Measurements from ENCODE around the gene ATAD3A. TPM values are rescaled to one million over a fixed set of nuclear protein-coding genes. Genes with fewer than 3 reads are reported as not detected.
"Not testable (repeated sequence)": the region's sequence is repeated elsewhere in the genome, so short reads cannot be mapped to it uniquely, and the experiment has no call there.

The ATAD3A gene
- total RNA-seq, 1 donor from 2014 or later, result 31.7 TPM

- not testable (repeated sequence) for H3K27ac Mint-ChIP-seq (ENCODE audit: unreplicated experiment); H3K27me3 Mint-ChIP-seq (ENCODE audit: unreplicated experiment); DNase-seq (ENCODE audit: extremely low spot score, unreplicated experiment); H3K36me3 Mint-ChIP-seq (ENCODE audit: unreplicated experiment); H3K4me3 Mint-ChIP-seq (ENCODE audit: unreplicated experiment); H3K9me3 Mint-ChIP-seq (ENCODE audit: unreplicated experiment); H3K4me1 Mint-ChIP-seq (ENCODE audit: unreplicated experiment)
Measured at GRCh38 chr1:1516923-1517322, 5.0 kb downstream of the ATAD3A start.

DNA sequence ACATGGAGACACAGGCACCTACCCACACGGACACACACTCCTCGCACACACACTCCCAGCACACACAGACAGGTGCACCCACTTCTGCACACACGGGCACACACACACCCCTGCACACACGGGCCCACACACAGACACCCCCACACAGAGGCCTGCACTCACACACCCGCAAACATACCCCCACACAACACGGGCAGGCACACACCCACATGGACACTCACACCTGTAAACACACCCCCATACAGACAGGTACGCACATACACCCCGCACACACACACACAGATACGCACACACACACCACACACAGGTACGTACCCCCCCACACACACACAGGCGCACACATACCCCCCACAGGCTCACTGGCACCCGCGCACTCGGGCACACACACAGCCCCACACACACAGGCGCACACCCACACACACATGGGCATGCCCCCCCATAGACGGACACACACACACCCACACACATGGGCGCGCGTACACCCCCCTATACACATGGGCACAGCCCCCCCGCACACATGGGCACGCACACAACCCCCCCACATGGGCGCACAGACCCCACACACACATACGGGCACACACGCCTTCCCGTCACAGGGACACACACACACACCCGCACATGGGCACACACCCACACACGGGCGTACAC is 6.1 kb downstream of the ATAD3A start:
- Mint-ChIP-seq H3K4me3 (ENCODE audit: unreplicated experiment) (no peak overlapping the region), H3K27me3 (ENCODE audit: unreplicated experiment) (no peaks in the 10 kb centered on the region), H3K36me3 (ENCODE audit: unreplicated experiment) (peaks cover 6% of the 10 kb centered on the region), H3K4me1 (ENCODE audit: unreplicated experiment) (peaks cover 5% of the 10 kb centered on the region), H3K9me3 (ENCODE audit: unreplicated experiment) (no peaks in the 10 kb centered on the region), H3K27ac (ENCODE audit: unreplicated experiment) (no peak overlapping the region)
- TF ChIP-seq CTCF (IDR thresholded peaks at IDR 0.05), result no peak
- no peak for DNase-seq (ENCODE audit: extremely low spot score, unreplicated experiment)

- H3K36me3 Mint-ChIP-seq (ENCODE audit: unreplicated experiment); H3K4me1 Mint-ChIP-seq (ENCODE audit: unreplicated experiment); H3K9me3 Mint-ChIP-seq (ENCODE audit: unreplicated experiment); DNase-seq (ENCODE audit: extremely low spot score, unreplicated experiment); H3K27me3 Mint-ChIP-seq (ENCODE audit: unreplicated experiment); H3K27ac Mint-ChIP-seq (ENCODE audit: unreplicated experiment); H3K4me3 Mint-ChIP-seq (ENCODE audit: unreplicated experiment): not testable (repeated sequence)
Measured at GRCh38 chr1:1518621-1519007, 6.7 kb downstream of the ATAD3A start.

DNA sequence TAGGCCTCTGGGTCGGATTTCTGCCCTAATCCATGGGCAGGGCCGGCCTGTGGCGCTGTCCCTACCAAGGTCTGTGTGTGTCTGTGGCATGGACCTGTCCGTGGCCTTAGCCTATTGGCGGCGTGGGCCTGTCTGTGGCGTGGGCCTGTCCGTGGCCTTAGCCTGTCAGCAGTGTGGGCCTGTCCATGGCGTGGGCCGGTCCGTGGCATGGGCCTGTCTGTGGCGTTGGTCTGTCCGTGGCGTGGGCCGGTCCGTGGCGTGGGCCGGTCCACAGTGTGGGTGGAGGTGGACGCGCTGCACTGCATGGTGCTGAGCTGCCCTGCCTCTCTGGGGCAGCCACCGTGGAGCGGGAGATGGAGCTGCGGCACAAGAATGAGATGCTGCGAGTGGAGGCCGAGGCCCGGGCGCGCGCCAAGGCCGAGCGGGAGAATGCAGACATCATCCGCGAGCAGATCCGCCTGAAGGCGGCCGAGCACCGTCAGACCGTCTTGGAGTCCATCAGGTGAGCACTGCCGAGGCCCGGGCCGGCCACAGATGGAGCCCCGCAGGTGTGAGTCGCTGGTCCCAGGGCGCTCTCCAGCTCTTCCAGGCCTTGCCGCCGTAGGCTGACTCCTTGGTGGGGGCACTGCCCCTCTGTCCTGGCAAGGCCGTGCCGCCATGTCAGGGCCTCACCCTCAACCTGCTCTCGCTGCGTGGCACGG is 8.0 kb downstream of the ATAD3A start:
- H3K4me3 Mint-ChIP-seq (ENCODE audit: unreplicated experiment); H3K36me3 Mint-ChIP-seq (ENCODE audit: unreplicated experiment): not testable (repeated sequence)

DNA sequence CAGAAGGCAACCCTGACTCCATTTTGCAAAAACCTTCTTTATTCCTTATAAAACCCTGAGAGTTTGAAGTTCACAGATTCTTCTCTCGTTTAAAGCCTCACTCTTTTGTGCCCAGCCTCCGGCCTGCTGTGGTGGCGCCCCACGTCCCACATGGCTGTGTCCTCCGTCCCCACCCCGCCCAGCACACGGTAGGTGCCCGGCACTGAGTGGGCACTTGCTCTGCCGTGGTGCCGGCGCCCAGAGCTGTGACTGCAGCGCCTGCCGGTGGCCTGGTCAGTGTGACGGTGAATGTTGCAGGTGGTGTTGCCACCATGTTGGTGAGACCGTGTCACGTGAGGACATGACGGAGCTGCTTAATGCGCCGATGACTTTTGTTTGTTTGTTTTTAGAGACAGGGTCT is 9.4 kb downstream of the ATAD3A start:
- Mint-ChIP-seq H3K4me1 (ENCODE audit: unreplicated experiment) (no peaks in the 10 kb centered on the region), H3K27ac (ENCODE audit: unreplicated experiment) (no peak overlapping the region)
- DNase-seq (ENCODE audit: extremely low spot score, unreplicated experiment), result no peak

More for the DNA sequence above, 8.0 kb downstream of the ATAD3A start:
- not testable (repeated sequence) for H3K9me3 Mint-ChIP-seq (ENCODE audit: unreplicated experiment); H3K27me3 Mint-ChIP-seq (ENCODE audit: unreplicated experiment); DNase-seq (ENCODE audit: extremely low spot score, unreplicated experiment); H3K4me1 Mint-ChIP-seq (ENCODE audit: unreplicated experiment); H3K27ac Mint-ChIP-seq (ENCODE audit: unreplicated experiment)

DNA sequence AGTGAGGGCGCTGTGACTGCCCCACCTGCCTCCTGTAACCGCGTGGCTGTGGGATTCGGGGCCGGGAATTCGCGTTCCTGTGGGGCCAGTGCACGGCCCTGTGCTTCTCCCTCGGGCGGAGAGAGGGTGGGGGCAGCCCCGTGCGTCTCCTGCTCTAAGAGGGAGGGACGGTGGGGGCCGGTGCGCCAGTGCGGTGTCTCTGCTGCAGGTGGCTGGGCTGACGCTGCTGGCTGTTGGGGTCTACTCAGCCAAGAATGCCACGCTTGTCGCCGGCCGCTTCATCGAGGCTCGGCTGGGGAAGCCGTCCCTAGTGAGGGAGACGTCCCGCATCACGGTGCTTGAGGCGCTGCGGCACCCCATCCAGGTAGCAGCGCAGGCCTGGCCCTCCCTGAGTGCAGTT is 10.6 kb downstream of the ATAD3A start:
- H3K27me3 Mint-ChIP-seq (ENCODE audit: unreplicated experiment); H3K4me3 Mint-ChIP-seq (ENCODE audit: unreplicated experiment); H3K9me3 Mint-ChIP-seq (ENCODE audit: unreplicated experiment); H3K36me3 Mint-ChIP-seq (ENCODE audit: unreplicated experiment); H3K27ac Mint-ChIP-seq (ENCODE audit: unreplicated experiment); H3K4me1 Mint-ChIP-seq (ENCODE audit: unreplicated experiment); DNase-seq (ENCODE audit: extremely low spot score, unreplicated experiment): not testable (repeated sequence)

More for the DNA sequence above, 9.4 kb downstream of the ATAD3A start:
- Mint-ChIP-seq H3K9me3 (ENCODE audit: unreplicated experiment) (no peaks in the 10 kb centered on the region), H3K27me3 (ENCODE audit: unreplicated experiment) (no peaks in the 10 kb centered on the region), H3K4me3 (ENCODE audit: unreplicated experiment) (no peak overlapping the region), H3K36me3 (ENCODE audit: unreplicated experiment) (peaks cover 6% of the 10 kb centered on the region)
- no peak for TF ChIP-seq CTCF (IDR thresholded peaks at IDR 0.05)

GRCh38 chr1:1523226-1523625 is 11.3 kb downstream of the ATAD3A start:
- not testable (repeated sequence) for H3K9me3 Mint-ChIP-seq (ENCODE audit: unreplicated experiment); H3K27me3 Mint-ChIP-seq (ENCODE audit: unreplicated experiment); DNase-seq (ENCODE audit: extremely low spot score, unreplicated experiment); H3K4me3 Mint-ChIP-seq (ENCODE audit: unreplicated experiment); H3K36me3 Mint-ChIP-seq (ENCODE audit: unreplicated experiment); H3K27ac Mint-ChIP-seq (ENCODE audit: unreplicated experiment); H3K4me1 Mint-ChIP-seq (ENCODE audit: unreplicated experiment)

DNA sequence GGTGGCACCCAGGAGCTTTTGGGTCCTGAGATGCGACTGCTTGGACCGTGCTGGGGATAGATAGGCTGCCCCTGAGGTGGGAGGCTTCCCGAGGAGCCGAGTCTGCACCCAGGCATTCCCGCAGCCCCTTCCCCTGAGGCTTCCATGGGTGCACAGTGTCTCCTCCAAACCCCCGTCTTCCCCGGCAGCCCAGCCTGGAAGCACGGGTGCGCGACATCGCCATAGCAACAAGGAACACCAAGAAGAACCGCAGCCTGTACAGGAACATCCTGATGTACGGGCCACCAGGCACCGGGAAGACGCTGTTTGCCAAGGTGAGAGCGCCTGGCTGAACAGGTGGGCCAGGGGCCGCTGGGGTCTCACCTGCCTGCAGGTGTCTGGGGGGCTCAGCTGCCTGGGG is 11.7 kb downstream of the ATAD3A start:
- H3K27me3 Mint-ChIP-seq (ENCODE audit: unreplicated experiment); H3K4me1 Mint-ChIP-seq (ENCODE audit: unreplicated experiment); H3K36me3 Mint-ChIP-seq (ENCODE audit: unreplicated experiment); DNase-seq (ENCODE audit: extremely low spot score, unreplicated experiment); H3K4me3 Mint-ChIP-seq (ENCODE audit: unreplicated experiment); H3K9me3 Mint-ChIP-seq (ENCODE audit: unreplicated experiment); H3K27ac Mint-ChIP-seq (ENCODE audit: unreplicated experiment): not testable (repeated sequence)

- not testable (repeated sequence) for H3K4me1 Mint-ChIP-seq (ENCODE audit: unreplicated experiment); H3K27ac Mint-ChIP-seq (ENCODE audit: unreplicated experiment); H3K4me3 Mint-ChIP-seq (ENCODE audit: unreplicated experiment); DNase-seq (ENCODE audit: extremely low spot score, unreplicated experiment); H3K36me3 Mint-ChIP-seq (ENCODE audit: unreplicated experiment); H3K27me3 Mint-ChIP-seq (ENCODE audit: unreplicated experiment); H3K9me3 Mint-ChIP-seq (ENCODE audit: unreplicated experiment)
Measured at GRCh38 chr1:1524750-1525383, 12.9 kb downstream of the ATAD3A start.

DNA sequence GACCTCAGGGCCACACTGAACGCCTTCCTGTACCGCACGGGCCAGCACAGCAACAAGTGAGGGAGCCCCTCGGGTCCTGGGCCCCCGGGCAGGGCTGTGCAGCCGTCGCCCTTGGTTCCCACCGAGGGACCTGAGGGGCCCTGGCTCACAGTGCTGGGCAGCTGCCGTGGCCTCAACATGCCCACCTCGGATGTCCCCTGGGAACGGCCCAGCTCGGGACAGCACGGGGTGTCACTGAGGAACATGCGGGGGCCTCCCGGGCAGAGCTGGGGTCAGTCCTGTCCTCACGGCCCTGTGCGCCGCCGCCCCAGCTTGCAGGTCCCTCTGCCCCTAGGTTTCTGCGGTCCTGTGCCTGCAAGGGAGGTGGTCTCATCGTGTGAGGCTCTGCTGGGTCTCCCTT is 14.5 kb downstream of the ATAD3A start:
- not testable (repeated sequence) for H3K9me3 Mint-ChIP-seq (ENCODE audit: unreplicated experiment); H3K4me1 Mint-ChIP-seq (ENCODE audit: unreplicated experiment); H3K4me3 Mint-ChIP-seq (ENCODE audit: unreplicated experiment); DNase-seq (ENCODE audit: extremely low spot score, unreplicated experiment); H3K27ac Mint-ChIP-seq (ENCODE audit: unreplicated experiment); H3K36me3 Mint-ChIP-seq (ENCODE audit: unreplicated experiment); H3K27me3 Mint-ChIP-seq (ENCODE audit: unreplicated experiment)

Measured in osteocyte (in vitro differentiated cells).